HepG2 (cell line): ENCODE measurements around the gene ADAM15. TPM values are rescaled to one million over a fixed set of nuclear protein-coding genes. Genes with fewer than 3 reads are reported as not detected.

Experiments
- ATAC-seq: fragments of 200-7000 bp; cut with Tn5 transposase; 3 replicates; pipeline ENCODE4 v1.9.1; 2020; ENCODE audit warnings: mild to moderate bottlenecking, moderate library complexity
- BruUV-seq: library from RNA; stranded (reverse); fragments of 400-500 nt; replicated peaks from 2 replicates; lab custom pipeline; 2021; lab: Mats Ljungman, UMichigan
- CTCF ChIA-PET: fragments of 300-600 bp; formaldehyde crosslinking; extraction: SDS; loops from one replicate; lab custom pipeline; 2021; ENCODE audit warnings: low total read pairs, inconsistent platforms, low intra/inter-chr PET ratio; lab: Yijun Ruan, JAX
- POLR2A ChIA-PET: fragments of 350-600 bp; sonication (Branson Sonifier 250); formaldehyde crosslinking; loops from one replicate; lab custom pipeline; 2020; ENCODE audit warnings: antibody characterized with exemption, inconsistent platforms; lab: Yijun Ruan, JAX
- DNase-seq: peaks from one replicate; pipeline ENCODE4 v3.0.0-alpha.2; 2015; ENCODE audit warnings: low spot score
- FAIRE-seq: peaks from 3 replicates; lab custom pipeline; 2011; peaks lifted over from hg19 to GRCh38; lab: Jason Lieb, UNC
- H2AFZ ChIP-seq: one replicate; pipeline ENCODE4 v1.6.1; 2011; ENCODE audit warnings: low read length, inconsistent platforms
- H3K27ac ChIP-seq: fragments of 300-600 bp; 3 replicates; pipeline ENCODE4 v1.8.0; 2011; ENCODE audit warnings: mixed run types, mild to moderate bottlenecking, mixed read lengths, low read length, inconsistent platforms; ENCODE audit not compliant: insufficient read depth; ENCODE audit errors: extremely low read length
- H3K27me3 ChIP-seq, 2 experiments: fragments of 200-600 bp in 1 of 2; 2 replicates in 1 of 2; 3 replicates in 1 of 2; pipeline versions ENCODE4 v1.6.0 to v1.8.0; 2011; ENCODE audit warnings: low read length in 2 of 2, mild to moderate bottlenecking in 2 of 2, moderate library complexity in 2 of 2, inconsistent platforms in 1 of 2; ENCODE audit not compliant: insufficient read depth in 2 of 2, control insufficient read depth in 1 of 2
- H3K36me3 ChIP-seq, 2 experiments: fragments of 200-600 bp in 1 of 2; replicated peaks in 1 of 2; 2 replicates in 1 of 2; 3 replicates in 1 of 2; pipeline versions ENCODE4 v1.5.1 to v1.8.0; 2011; ENCODE audit warnings: low read length in 2 of 2, inconsistent platforms in 1 of 2; ENCODE audit not compliant: insufficient read depth in 2 of 2, control insufficient read depth in 1 of 2
- H3K4me1 ChIP-seq: 2 replicates; pipeline ENCODE4 v1.5.1; 2012; ENCODE audit warnings: low read length, inconsistent platforms; ENCODE audit not compliant: insufficient read depth
- H3K4me2 ChIP-seq: 2 replicates; pipeline ENCODE4 v1.6.0; 2011; ENCODE audit warnings: low read depth, low read length, inconsistent platforms
- H3K4me3 ChIP-seq, 3 experiments: fragments of 200-600 bp in 1 of 3; sonication (generic), shearing (Covaris generic) in 1 of 3; replicated peaks in 1 of 3; 2 replicates each; pipeline ENCODE4 v1.5.1; 2011 to 2016; ENCODE audit warnings: low read length in 3 of 3, inconsistent platforms in 2 of 3, low read depth in 2 of 3, mild to moderate bottlenecking in 2 of 3, control low read depth in 1 of 3, mixed read lengths in 1 of 3; ENCODE audit not compliant: insufficient read depth in 1 of 3
- H3K79me2 ChIP-seq: one replicate; pipeline ENCODE4 v1.6.1; 2011; ENCODE audit warnings: low read length, inconsistent platforms; ENCODE audit not compliant: insufficient read depth
- H3K9ac ChIP-seq: 2 replicates; pipeline ENCODE4 v1.6.0; 2011; ENCODE audit warnings: mild to moderate bottlenecking, low read depth, low read length, inconsistent platforms; ENCODE audit not compliant: insufficient read depth
- H3K9me3 ChIP-seq: 2 replicates; pipeline ENCODE4 v1.5.1; 2012; ENCODE audit warnings: mild to moderate bottlenecking, low read length
- H4K20me1 ChIP-seq: 2 replicates; pipeline ENCODE4 v1.6.0; 2011; ENCODE audit warnings: inconsistent platforms, mild to moderate bottlenecking, low read length, moderate library complexity; ENCODE audit not compliant: insufficient read depth
- FIP1L1 ChIP-seq: fragments of 200-400 bp; formaldehyde crosslinking; IDR thresholded peaks from 2 replicates; pipeline ENCODE4 v1.6.1; 2018; ENCODE audit warnings: low read depth, mild to moderate bottlenecking, low read length, moderate library complexity, borderline replicate concordance; ENCODE audit not compliant: insufficient read depth
- FOSL2 ChIP-seq: sonication (generic); formaldehyde crosslinking; IDR thresholded peaks from 2 replicates; pipeline ENCODE4 v1.4.0; 2020; ENCODE audit warnings: missing genetic modification reagents
- MED8 ChIP-seq: sonication (generic); formaldehyde crosslinking; IDR thresholded peaks from 2 replicates; pipeline ENCODE4 v1.8.1; 2023; ENCODE audit warnings: mild to moderate bottlenecking, missing genetic modification reagents; ENCODE audit not compliant: insufficient replicate concordance
- RFX5 ChIP-seq: IDR thresholded peaks from 2 replicates; pipeline ENCODE4 v1.6.1; 2011; ENCODE audit warnings: low read depth, low read length, improper control_type of control experiment
- ZNF24 ChIP-seq: fragments of 450-650 bp; IDR thresholded peaks from 2 replicates; pipeline ENCODE4 v1.6.1; 2017; ENCODE audit warnings: antibody characterized with exemption, mild to moderate bottlenecking
- ZNF3 ChIP-seq: IDR thresholded peaks from 2 replicates; pipeline ENCODE4 v1.7.0; 2017; ENCODE audit warnings: inconsistent platforms
- ZSCAN22 ChIP-seq: sonication (generic); formaldehyde crosslinking; IDR thresholded peaks from 2 replicates; pipeline ENCODE4 v1.4.0; 2020; ENCODE audit warnings: mild to moderate bottlenecking, missing genetic modification reagents
- WGBS: methylation state at CpG from one replicate; pipeline ENCODE4 v1.1.6; 2017; ENCODE audit warnings: low lambda C conversion rate; 5-methylcytosine and 5-hydroxymethylcytosine counted together
- in situ Hi-C: cut with HindIII; loops from 2 replicates; pipeline ENCODE4 v1.10.0; 2017; ENCODE audit warnings: low pct_unique_long_range_greater_than_20kb; ENCODE audit not compliant: extremely low pct_ligation_motif_present
- intact Hi-C: fragments of 100-400 bp; cut with micrococcal nuclease; formaldehyde crosslinking; loops from one replicate; pipeline ENCODE4 v1.10.0; 2022; ENCODE audit not compliant: unreplicated experiment
- polyA plus RNA-seq, 8 experiments: library from polyadenylated mRNA; depleted of rRNA in 3 of 8; stranded (reverse) in 7 of 8; unstranded in 1 of 8; fragments of >200 nt; fragmentation: Illumina TruSeq in 4 of 8; extraction: Trizol in 4 of 8; gene quantifications; 2 replicates each; pipeline versions ENCODE4 v1.2.1 to v1.2.3, GENCODE V29; 2011 to 2016; ENCODE audit warnings: low read depth in 4 of 8, missing spikeins in 1 of 8, mixed read lengths in 1 of 8; ENCODE audit not compliant: insufficient read depth in 1 of 8
- total RNA-seq, 5 experiments: library from RNA; depleted of rRNA; stranded (reverse); fragments of >200 nt; fragmentation: Illumina TruSeq; extraction: Trizol; gene quantifications; 2 replicates each; pipeline ENCODE4 v1.2.3, GENCODE V29; 2016; ENCODE audit warnings: low read depth in 1 of 5
- TF ChIP-seq, protein P1 (sequence below): sonication (generic); formaldehyde crosslinking; IDR thresholded peaks from 2 replicates; pipeline ENCODE4 v1.8.0; 2022; ENCODE audit warnings: missing genetic modification reagents, mild to moderate bottlenecking, inconsistent platforms, borderline replicate concordance

Gene ADAM15
- total and polyA plus RNA-seq, 2 of the 13 experiments (the other 11 are each of a cell fraction or from before 2014, with no cell fraction given) = 17.9 to 25.6 TPM

DNA sequence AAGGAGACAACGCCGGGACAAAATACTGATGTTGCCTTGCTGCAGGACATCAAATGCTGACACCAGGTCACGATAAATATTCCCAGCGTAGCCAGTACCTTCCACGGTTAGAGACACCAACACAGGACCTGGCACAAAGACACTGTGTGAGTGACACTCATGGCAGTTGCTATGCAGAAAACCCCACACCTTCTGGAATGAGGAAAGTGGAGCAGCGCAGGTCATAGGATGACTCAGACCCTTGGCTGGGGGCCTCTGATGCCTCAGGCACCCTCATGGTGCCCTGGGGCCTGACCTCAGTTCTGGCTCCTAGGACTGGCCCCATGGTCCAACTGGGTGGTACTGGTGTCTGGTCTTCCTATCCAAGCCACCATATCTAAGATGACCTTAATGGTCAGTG is 24.5 kb upstream of the ADAM15 start:
- no peak for ATAC-seq
- Histone ChIP-seq H4K20me1 (no peaks in the 10 kb centered on the region), H3K9ac (no peak overlapping the region), H2AFZ (no peak overlapping the region), H3K9me3 (no peaks in the 10 kb centered on the region), H3K4me3 (no peak overlapping the region), H3K27ac (no peak overlapping the region), H3K36me3 (no peaks in the 10 kb centered on the region), H3K79me2 (no peaks in the 10 kb centered on the region), H3K4me1 (peaks cover 76% of the 10 kb centered on the region), H3K27me3 (peaks cover 2 to 22% of the 10 kb centered on the region in 2 experiments; a peak in 4 of 5 replicates), H3K4me2 (no peak overlapping the region)
- ChIA-PET POLR2A (no interaction called here), CTCF (no interaction called here)
- no peak for FAIRE-seq
- intact Hi-C loops = no loop called here
- in situ Hi-C loops = no loop called here
- no TSS peak for BruUV-seq
- DNase-seq = no peak
- WGBS = 69% methylated on average over 5 of the region's 6 CpGs
- TF ChIP-seq MED8 (CRISPR knock-in tag) = no peak
- no peak for TF ChIP-seq FIP1L1
- no peak for TF ChIP-seq ZSCAN22 (CRISPR knock-in tag)
- no peak for TF ChIP-seq ZNF24
- TF ChIP-seq, protein P1, sequence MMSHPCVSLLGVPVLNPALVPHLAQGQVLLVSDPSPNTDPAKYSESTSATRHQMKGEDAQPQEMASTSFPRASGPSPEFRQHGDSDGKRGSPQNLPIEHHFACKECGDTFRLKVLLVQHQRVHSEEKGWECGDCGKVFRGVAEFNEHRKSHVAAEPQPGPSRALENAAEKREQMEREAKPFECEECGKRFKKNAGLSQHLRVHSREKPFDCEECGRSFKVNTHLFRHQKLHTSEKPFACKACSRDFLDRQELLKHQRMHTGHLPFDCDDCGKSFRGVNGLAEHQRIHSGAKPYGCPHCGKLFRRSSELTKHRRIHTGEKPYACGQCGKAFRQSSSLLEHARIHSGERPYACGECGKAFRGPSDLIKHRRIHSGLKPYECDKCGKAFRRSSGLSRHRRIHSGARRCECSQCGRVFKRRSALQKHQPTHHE (CRISPR knock-in tag) = no peak
- TF ChIP-seq ZNF3 = no peak
- peak; percentile 57; the same call in 1 of the 2 replicates for TF ChIP-seq FOSL2
- peak; percentile 60; the same call in 1 of the 2 replicates for TF ChIP-seq RFX5
